HK-2 (cell line): ENCODE results near the gene PATE1.

Experiments used
- DNase-seq: peaks from one replicate; pipeline ENCODE4 v3.0.0-alpha.2; 2018; ENCODE audit not compliant: unreplicated experiment

The PATE1 gene

DNA sequence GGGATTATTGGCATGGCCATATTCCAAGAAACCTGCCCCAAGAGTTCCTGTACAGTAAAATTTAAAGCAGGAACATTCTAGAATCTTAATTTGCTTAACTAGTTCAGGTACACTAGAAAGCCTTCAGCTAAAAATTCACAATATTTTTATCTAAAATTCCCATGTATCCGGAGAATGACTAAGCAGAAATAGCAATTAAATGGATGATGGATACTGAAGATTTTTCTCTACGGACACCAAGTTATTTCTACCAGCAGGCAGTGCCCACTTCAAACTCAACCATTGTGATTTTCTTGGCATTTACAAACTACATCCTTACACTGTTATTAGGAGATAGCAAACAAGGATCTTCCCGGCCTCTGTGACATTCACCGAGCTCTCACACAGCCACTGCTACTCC, 44.7 kb downstream of the PATE1 start:
- no peak for DNase-seq

DNA sequence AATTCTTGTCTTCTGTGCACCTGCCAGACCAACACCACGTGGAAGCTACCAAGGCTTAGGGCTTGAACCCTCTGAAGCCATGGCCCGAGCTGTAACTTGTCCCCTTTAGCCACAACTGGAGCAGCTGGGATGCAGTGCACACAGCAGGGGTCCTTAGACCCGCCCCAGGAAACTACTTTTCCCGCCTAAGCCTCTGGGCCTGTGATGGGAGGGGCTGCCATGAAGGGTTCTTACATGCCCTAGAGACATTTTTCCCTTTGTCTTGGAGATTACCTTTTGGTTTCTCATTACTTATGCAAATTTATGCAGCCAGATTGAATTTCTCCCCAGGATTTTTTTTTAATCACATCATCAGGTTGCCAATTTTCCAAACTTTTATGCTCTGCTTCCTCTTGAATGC, 51.6 kb downstream of the PATE1 start:
- DNase-seq, result no peak
